ENCODE data around the gene RNGTT.
"Not testable (repeated sequence)": the region's sequence is repeated elsewhere in the genome, so short reads cannot be mapped to it uniquely, and the experiment has no call there.

Gene RNGTT

GRCh38 chr6:88969255-88969654, 5.8 kb upstream of the RNGTT start:
- not testable (repeated sequence) for DNase-seq

- DNase-seq: no peak
Measured at GRCh38 chr6:88967891-88968290, 4.5 kb upstream of the RNGTT start.

- DNase-seq: no peak
Measured at GRCh38 chr6:88965691-88966090, 2.3 kb upstream of the RNGTT start.

GRCh38 chr6:88964509-88964908, 1.1 kb upstream of the RNGTT start:
- DNase-seq: no peak

DNA sequence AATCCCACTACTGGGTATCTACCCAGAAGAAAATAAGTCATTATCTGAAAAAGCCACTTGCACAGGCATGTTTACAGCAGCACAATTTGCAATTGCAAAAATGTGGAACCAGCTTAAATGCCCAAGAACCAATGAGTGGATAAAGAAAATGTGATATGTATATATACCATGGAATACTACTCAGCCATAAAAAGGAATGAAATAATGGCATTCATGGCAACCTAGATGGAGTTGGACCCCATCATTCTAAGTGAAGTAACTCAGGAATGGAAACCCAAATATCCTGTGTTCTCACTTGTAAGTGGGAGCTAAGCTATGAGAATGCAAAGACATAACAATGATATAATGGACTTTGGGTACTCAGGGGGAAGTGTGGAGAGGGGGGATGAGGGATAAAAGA, 4.6 kb downstream of the RNGTT start:
- DNase-seq: no peak

GRCh38 chr6:88953550-88954386, 9.7 kb downstream of the RNGTT start:
- no peak for DNase-seq

- DNase-seq: no peak
Measured at GRCh38 chr6:88952065-88952704, 11.2 kb downstream of the RNGTT start.

DNA sequence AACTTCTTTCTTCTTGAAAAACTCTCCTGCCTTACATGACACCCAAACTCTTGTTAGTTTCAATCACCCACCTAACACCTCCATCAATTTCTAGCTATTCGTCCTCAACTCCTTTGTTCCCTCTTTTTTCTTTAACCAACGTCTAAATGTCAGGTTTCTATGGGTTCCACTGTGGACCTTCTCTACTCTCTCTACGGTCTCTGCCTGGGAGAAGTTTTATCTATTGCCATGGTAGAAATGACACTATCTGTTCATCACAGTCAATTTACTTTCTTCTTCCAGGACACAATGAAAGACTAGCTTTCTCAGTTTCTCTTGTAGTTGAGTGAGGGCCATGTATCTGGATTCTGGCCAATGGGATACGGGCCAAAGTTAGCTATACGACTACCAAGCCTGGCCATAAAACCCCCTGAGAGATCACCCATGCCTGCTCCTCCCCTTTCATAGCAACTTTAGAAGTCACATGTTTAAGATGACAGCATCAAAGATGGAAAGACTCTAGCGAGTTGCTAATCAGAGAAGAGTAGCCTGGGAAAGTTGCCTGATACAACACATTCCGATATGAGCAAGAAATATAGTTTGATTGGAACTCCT, 17.9 kb downstream of the RNGTT start:
- no peak for DNase-seq

DNA sequence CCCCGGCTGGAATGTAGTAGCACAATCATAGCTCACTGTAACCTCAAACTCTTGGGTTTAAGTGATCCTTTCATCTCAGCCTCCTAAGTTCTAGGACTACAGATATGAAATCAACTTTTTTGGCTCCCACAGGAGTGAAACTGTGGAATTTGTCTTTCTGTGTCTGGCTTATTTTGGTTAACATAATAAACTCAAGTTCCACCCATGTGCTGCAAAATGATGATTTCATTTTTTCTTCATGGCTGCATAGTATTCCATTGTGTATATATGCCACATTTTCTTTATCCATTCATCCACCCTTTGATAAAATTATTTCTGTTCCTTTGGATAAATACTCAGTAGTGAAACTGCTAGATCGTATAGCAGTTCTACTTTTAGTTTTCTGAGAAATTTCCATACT, 29.9 kb downstream of the RNGTT start:
- no peak for DNase-seq

GRCh38 chr6:88932019-88932418, 31.4 kb downstream of the RNGTT start:
- not testable (repeated sequence) for DNase-seq

DNA sequence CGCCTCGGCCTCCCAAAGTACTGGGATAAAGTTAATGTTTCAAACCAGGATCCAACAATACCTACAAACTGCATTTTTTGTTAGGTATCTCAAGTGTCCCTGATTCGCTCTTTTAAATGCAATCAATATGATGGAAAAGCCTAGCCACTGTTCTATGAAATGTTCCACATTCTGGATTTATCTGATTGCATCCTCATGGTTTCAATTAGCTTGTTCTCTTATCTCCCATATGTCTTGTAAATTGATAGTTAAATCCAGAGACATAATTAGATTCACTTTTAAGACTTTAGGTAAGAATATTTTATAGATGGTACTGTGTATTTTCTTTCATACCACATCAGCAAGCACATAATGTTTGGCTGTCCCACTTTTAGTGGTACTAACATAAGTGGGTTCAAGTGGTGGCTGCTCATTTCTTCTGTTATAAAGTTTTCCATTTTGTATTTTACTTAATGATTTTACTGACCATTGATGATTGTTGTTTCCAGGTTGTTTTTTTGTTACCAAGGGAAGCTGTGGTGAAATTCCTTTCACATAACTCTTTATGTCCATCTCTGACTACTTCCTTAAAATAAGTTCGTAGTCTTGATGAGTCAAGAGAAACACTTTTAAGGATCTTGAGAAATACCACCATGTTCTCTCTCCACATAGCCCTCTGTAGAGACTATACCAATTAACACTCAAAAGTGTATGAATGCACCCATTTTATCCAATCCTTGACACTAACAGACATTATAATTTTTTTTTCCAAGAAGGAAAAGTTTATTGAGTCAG, 40.5 kb downstream of the RNGTT start:
- DNase-seq: no peak

DNA sequence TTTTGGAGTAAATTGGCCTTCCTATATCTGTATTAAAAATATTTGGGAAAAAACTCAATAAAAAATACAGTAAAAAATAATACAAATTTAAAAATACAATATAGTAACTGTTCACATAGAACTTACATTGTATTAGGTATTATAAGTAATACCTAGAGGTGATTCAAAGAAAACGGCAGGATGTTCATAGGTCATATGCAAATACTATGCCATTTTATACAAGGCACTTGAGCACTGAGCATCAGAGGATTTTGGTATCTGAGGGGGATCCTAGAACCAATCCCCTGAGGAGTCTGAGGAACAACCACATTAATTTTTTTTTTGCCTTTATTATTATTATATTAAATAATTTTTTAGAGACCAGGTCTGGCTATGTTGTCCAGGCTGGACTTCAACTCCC, 41.7 kb downstream of the RNGTT start:
- no peak for DNase-seq

DNA sequence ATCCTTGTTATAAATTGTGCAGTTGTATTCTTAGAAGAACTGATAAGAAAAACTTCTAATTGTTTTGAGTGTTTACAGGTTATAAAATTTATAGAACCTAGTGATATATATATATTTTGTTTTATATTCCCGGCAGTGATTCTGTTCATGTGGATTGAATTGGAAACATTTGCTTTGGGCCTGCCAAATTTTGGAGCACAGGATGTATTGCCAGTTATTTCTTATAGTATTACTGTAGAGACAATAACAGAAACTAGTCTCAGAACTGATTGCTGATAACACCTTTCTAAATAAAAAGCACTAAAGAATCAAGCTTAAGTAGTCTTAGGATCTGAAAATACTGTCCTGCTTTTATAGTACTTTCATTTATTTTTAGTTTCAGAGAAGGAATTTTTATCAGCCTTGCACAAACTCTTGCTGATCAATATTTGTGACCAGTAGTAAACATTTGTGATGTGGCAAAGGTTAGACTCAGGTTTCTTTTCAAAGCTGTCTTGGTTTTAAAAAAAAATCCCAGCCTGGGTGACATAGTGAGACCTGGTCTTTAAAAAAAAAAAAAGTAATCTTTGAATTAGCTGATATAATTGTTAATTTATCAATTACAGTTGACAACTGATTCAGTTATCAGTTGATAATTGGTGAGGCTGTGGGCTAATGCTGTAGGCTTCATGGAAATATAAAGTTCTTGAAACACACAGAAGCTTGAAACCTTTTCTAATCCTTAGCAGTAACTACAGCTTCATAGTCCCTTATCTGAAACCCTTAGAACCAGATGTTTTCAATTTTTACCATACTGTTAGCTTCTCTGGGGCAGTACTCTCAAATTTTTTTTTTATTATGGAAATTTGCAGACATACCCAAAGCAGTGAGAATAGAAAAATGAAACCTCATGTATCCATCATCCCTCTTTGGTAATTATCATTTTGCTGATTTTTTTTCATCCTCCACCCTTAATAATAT, 42.4 kb downstream of the RNGTT start:
- no peak for DNase-seq

DNA sequence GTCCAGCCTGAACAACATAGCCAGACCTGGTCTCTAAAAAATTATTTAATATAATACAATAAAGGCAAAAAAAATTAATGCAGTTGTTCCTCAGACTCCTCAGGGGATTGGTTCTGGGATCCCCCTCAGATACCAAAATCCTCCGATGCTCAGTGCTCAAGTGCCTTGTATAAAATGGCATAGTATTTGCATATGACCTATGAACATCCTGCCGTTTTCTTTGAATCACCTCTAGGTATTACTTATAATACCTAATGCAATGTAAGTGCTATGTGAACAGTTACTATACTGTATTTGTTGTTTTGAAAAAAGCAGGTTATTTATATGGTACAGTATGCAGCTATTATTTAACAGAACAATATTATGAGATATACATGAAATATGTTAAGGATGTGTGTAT, 43.3 kb downstream of the RNGTT start:
- no peak for DNase-seq

GRCh38 chr6:88919032-88919431, 44.4 kb downstream of the RNGTT start:
- DNase-seq: no peak

GRCh38 chr6:88916615-88917208, 46.7 kb downstream of the RNGTT start:
- no peak for DNase-seq

DNA sequence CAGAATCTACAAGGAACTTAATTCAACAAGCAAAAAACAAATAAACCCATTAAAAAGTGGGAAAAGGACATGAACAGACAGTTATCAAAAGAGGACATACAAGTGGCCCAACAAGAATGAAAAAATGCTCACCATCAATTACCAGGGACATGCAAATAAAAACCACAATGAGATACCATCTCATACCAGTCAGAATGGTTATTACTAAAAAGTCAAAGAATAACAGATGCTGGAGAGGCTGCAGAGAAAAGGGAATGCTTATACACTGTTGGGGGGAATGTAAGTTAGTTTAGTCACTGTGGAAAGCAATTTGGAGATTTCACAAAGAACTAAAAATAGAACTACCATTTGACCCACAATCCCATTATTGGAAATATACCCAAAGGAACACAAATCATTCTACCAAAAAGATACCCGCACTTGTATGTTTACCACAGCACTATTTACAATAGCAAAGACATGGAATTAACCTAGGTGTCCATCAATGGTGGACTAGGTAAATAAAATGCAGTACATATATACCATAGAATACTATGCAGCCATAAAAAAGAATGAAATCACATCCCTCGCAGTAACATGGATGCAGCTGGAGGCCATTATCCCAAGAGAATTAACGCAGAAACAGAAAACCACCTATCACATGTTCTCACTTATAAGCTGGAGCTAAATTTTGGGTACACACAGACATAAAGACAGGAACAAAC, 48.4 kb downstream of the RNGTT start:
- no peak for DNase-seq

DNA sequence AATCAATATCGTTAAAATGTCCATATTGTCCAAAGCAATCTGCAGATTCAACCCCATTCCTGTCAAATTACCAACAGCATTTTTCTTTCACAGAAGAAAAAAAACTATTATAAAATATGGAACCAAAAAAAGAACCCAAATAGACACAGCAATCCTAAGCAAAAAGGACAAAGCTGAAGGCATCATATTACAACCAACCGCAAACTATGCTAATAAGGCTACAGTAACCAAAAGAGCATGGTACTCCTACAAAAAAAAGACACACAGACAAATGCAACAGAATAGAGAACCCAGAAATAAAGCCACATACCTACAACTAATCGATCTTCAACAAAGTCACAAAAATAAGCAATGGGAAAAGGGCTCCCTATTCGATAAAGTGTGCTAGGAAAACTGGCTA, 49.2 kb downstream of the RNGTT start:
- DNase-seq: no peak

DNA sequence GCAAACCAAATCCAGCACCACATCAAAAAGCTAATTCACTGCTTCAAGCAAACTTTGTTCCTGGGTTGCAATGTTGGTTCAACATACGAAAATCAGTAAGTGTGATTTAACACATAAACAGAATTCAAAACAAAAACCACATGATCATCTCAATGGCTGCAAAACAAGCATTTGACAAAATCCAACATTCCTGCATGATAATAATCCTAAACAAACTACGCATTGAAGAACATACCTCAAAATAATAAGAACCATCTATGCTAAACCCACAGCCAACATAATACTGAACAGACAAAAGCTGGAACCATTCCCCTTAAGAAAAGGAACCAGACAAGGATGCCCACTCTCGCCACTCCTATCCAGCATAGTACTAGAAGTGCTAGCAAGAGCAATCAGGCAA, 49.9 kb downstream of the RNGTT start:
- DNase-seq: no peak

DNA sequence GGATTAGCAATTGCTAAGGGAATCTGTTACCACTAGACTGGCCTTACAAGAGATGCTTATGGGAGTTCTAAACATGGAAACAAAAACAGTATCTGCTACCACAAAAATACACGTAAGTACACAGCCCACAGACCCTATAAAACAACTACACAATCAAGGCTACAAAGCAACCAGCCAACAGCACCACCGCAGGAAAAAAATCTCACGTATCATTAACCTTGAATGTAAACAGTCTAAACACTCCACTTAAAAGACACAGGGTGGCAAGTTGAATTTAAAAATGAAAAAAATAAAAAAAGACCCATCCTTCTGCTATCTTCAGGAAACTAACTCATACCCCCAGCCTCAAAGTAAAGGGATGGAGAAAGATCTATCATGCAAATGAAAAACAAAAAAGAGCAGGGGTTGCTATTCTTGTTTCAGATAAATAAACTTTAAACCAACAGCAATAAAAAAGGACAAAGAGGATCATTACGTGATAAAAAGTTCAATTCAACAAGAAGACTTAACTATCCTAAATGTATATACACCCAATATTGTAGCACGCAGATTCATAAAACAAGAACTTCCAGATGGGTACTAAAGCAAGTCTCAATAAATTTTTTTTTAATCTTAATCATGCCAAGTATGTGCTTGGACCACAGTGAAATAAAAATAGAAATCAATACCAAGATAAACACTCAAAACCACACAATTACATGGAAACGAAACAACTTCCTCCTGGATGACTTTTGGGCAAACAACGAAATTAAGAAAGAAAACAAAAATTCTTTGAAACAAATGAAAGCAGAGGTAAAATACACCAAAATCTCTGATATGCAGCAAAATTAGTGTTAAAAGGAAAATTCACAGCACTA, 52.3 kb downstream of the RNGTT start:
- DNase-seq: no peak

All from stimulated activated CD4-positive, alpha-beta T cell treated with anti-CD3 and anti-CD28 coated beads, Interleukin-2, amount 100 ng/mL, for 24 hours (primary cell).